EH (cell line): ENCODE data around the gene MRPL21.

ENCODE experiments used
- DNase-seq: peaks from one replicate; pipeline ENCODE4 v3.0.0-alpha.2; 2015; ENCODE audit warnings: low read depth

The MRPL21 gene

GRCh38 chr11:68935066-68935465 lies 31.4 kb upstream of the MRPL21 start:
- no peak for DNase-seq

- no peak for DNase-seq
Observed at GRCh38 chr11:68934666-68935065, 31.0 kb upstream of the MRPL21 start.

- DNase-seq, result no peak
Observed at GRCh38 chr11:68934321-68934645, 30.7 kb upstream of the MRPL21 start.

GRCh38 chr11:68933605-68934320 lies 30.1 kb upstream of the MRPL21 start:
- no peak for DNase-seq

- no peak for DNase-seq
Observed at GRCh38 chr11:68932933-68933577, 29.4 kb upstream of the MRPL21 start.

- DNase-seq, result no peak
Observed at GRCh38 chr11:68932358-68932757, 28.7 kb upstream of the MRPL21 start.

GRCh38 chr11:68931911-68932310 lies 28.3 kb upstream of the MRPL21 start:
- DNase-seq, result no peak

GRCh38 chr11:68930991-68931855 lies 27.6 kb upstream of the MRPL21 start:
- no peak for DNase-seq

GRCh38 chr11:68929706-68930570 lies 26.3 kb upstream of the MRPL21 start:
- no peak for DNase-seq

- DNase-seq, result no peak
Observed at GRCh38 chr11:68929135-68929534, 25.5 kb upstream of the MRPL21 start.

- DNase-seq, result no peak
Observed at GRCh38 chr11:68928136-68928880, 24.7 kb upstream of the MRPL21 start.

- DNase-seq, result no peak
Observed at GRCh38 chr11:68927280-68928135, 23.9 kb upstream of the MRPL21 start.

GRCh38 chr11:68925611-68926010 lies 22.0 kb upstream of the MRPL21 start:
- DNase-seq, result no peak

- no peak for DNase-seq
Observed at GRCh38 chr11:68924073-68924925, 20.7 kb upstream of the MRPL21 start.

- no peak for DNase-seq
Observed at GRCh38 chr11:68923614-68924013, 20.0 kb upstream of the MRPL21 start.

- no peak for DNase-seq
Observed at GRCh38 chr11:68916439-68916838, 12.8 kb upstream of the MRPL21 start.

- no peak for DNase-seq
Observed at GRCh38 chr11:68914761-68915160, 11.1 kb upstream of the MRPL21 start.

GRCh38 chr11:68913188-68913587 lies 9.6 kb upstream of the MRPL21 start:
- no peak for DNase-seq

GRCh38 chr11:68912254-68912653 lies 8.6 kb upstream of the MRPL21 start:
- DNase-seq, result peak; percentile 57
